Left hindlimb (tissue), 1 donor: Measurements from ENCODE around the gene DIP2B.
"Not testable (repeated sequence)": the region's sequence is repeated elsewhere in the genome, so short reads cannot be mapped to it uniquely, and the experiment has no call there.

Experiments used
- DNase-seq: peaks from one replicate; pipeline ENCODE4 v3.0.0-alpha.2; 2018

The DIP2B gene

GRCh38 chr12:50734409-50735263 lies 229.9 kb downstream of the DIP2B start:
- DNase-seq = peak; percentile 35

- DNase-seq = no peak
Measured at GRCh38 chr12:50739611-50740010, 234.8 kb downstream of the DIP2B start.

- no peak for DNase-seq
Measured at GRCh38 chr12:50740307-50740706, 235.5 kb downstream of the DIP2B start.

GRCh38 chr12:50742776-50743175 lies 238.0 kb downstream of the DIP2B start:
- DNase-seq = no peak

- DNase-seq = no peak
Measured at GRCh38 chr12:50745861-50746260, 241.1 kb downstream of the DIP2B start.

GRCh38 chr12:50746431-50746830 lies 241.6 kb downstream of the DIP2B start:
- no peak for DNase-seq

GRCh38 chr12:50747817-50748216 lies 243.0 kb downstream of the DIP2B start:
- DNase-seq = no peak

- DNase-seq = no peak
Measured at GRCh38 chr12:50749459-50749882, 244.7 kb downstream of the DIP2B start.

- no peak for DNase-seq
Measured at GRCh38 chr12:50750366-50750765, 245.6 kb downstream of the DIP2B start.

- DNase-seq = no peak
Measured at GRCh38 chr12:50751948-50752721, 247.3 kb downstream of the DIP2B start.

- no peak for DNase-seq
Measured at GRCh38 chr12:50753232-50753769, 248.5 kb downstream of the DIP2B start.

GRCh38 chr12:50763639-50764285 lies 259.0 kb downstream of the DIP2B start, which contains the start of gene ATF1:
Gene ATF1, plus strand, starts transcription at chr12:50764101. Its CDS starts 16,045 bp downstream, at chr12:50780146.
- peak; percentile 97 for DNase-seq

GRCh38 chr12:50764286-50765094 lies 259.7 kb downstream of the DIP2B start:
- DNase-seq = peak; percentile 74

- DNase-seq = peak; percentile 37
Measured at GRCh38 chr12:50765095-50765911, 260.5 kb downstream of the DIP2B start.

- no peak for DNase-seq
Measured at GRCh38 chr12:50768391-50768790, 263.6 kb downstream of the DIP2B start.

- DNase-seq = not testable (repeated sequence)
Measured at GRCh38 chr12:50768813-50769212, 264.0 kb downstream of the DIP2B start.

- DNase-seq = no peak
Measured at GRCh38 chr12:50771409-50771808, 266.6 kb downstream of the DIP2B start.

GRCh38 chr12:50772470-50772869 lies 267.7 kb downstream of the DIP2B start:
- DNase-seq = no peak

- no peak for DNase-seq
Measured at GRCh38 chr12:50772877-50773276, 268.1 kb downstream of the DIP2B start.

- no peak for DNase-seq
Measured at GRCh38 chr12:50775251-50775650, 270.5 kb downstream of the DIP2B start.
